PFSK-1 (cell line): ENCODE measurements around the gene SERINC3.

Source experiments
- POLR2AphosphoS5 ChIP-seq: IDR thresholded peaks from 2 replicates; pipeline ENCODE4 v1.6.1; 2012; ENCODE audit warnings: low read depth, mild to moderate bottlenecking, control low read depth, low read length, moderate library complexity
- REST ChIP-seq, 2 experiments: IDR thresholded peaks; 2 replicates each; pipeline versions ENCODE4 v1.6.1 to v1.8.0; 2011 to 2012; ENCODE audit warnings: low read depth in 2 of 2, low read length in 2 of 2, control low read depth in 1 of 2, inconsistent platforms in 1 of 2, mild to moderate bottlenecking in 1 of 2, moderate library complexity in 1 of 2; ENCODE audit not compliant: insufficient read depth in 1 of 2

- TF ChIP-seq REST (IDR thresholded peaks at IDR 0.05; ENCODE audit: insufficient read depth in 1 of 2, low read depth in 2 of 2, low read length in 2 of 2) (no peak), POLR2AphosphoS5 (no peak)
Observed at GRCh38 chr20:44516491-44516890, 5.4 kb downstream of the SERINC3 start.
